ENCODE data around the gene IMMT.

The IMMT gene

DNA sequence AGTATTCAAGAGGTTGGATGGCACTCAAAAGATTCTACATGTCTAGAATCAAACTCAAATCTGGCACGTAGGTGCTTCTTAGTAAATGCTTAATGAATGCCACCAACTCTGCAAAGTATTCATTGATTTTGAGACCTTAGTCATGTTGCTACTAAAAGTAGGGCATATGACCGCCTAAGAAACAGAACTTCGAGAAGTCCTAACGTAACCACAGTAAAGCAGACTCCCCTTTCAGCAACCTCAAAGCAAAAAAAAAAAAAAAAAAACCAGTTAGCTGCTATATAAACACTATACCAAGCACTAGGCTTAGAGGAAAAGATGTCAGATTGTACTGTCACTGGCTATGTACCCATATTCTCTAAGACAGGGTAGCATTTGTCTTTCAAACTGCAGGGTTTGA is 55.3 kb downstream of the IMMT start:
- no peak for DNase-seq

DNA sequence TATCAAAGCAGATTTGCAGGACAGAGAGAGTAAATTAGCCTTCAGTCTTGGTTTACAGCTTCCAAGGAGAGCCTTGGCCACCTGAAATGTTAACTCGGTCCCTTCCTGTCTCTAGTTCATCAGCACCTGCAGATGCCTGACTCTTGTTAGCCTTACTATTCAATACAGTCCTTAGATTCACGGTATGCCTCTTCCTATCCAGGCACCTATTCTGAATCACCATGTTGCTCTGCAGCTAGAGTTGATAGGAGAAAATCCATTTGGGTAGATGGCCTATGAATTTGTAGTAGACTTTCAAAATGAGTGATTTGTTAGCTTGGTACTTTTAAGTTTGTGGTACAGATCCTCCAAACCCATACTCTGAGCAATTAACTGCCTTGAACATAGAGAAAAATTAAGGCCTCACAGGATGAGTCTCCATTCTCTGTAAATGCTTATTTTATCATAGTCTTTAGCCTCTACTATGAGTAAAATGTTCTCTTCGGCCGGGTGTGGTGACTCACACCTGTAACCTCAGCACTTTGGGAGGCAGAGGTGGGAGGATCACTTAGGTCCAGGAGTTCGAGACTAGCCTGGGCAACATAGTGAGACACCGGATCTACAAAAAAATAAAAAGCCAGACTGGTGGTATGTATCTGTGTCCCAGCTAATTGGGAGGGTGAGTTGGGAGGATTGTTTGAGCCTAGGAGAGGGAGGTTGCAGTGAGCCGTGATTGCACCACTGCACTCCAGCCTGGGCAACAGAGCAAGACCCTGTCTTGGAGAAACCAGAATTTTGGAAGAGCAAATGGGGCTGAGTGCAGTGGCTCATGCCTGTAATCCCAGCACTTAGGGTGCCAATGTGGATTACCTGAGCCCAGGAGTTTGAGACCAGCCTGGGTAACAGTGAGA is 56.3 kb downstream of the IMMT start:
- no peak for DNase-seq

DNA sequence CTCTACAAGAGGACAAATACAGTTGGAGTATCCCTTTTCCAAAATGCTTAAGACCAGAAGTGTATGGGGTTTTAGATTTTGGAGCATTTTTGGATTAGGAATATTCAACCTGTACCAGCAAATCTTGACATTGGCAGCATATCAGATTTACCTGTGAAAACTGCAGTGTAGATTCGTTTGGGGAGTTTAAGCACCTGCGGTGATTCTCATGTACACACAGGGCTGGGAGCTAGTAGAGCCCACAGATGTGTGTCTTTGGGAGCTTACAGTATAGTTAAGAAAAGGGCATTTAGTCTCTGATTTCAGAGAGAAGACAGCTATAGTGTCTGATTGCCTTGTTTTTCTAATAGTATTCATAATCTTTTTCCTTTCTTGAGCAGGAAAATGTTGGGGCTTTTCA is 59.1 kb downstream of the IMMT start:
- no peak for DNase-seq

DNA sequence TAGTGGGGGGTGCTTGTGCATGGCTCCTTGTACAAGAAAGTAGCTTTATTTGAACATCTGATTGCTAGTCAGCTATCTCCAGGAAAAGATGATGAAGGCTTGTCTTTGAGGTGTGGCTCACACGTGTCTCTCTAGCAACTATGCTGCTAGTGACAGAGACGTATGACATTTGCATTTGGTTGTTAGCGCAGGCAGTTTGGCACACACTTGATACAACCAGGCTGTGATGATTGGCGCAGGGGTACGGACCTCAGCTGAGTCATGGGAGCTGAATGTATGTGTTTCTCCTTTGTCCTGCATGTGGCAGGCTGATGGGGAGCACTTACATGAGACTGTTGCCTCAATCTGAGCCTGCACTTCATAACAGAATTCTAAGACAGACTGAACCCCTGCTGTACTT is 59.6 kb downstream of the IMMT start:
- DNase-seq, result no peak

DNA sequence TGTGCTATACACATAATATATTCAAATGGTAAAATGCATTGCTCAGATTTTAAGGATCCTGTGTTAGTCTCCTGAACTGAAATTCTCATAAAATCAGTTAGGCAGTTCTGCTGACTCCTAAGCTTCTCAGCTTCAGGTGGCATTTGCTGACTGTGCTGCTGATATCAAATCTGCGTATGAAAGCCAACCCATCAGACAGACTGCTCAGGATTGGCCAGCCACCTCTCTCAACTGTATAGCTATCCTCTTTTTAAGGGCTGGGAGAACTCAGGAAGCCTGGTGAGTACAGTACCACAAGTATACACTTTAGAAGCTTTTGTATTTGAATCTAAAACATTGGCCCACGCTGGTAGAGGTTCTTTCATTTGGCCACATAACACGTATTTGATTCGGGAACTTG is 60.6 kb downstream of the IMMT start:
- no peak for DNase-seq

DNA sequence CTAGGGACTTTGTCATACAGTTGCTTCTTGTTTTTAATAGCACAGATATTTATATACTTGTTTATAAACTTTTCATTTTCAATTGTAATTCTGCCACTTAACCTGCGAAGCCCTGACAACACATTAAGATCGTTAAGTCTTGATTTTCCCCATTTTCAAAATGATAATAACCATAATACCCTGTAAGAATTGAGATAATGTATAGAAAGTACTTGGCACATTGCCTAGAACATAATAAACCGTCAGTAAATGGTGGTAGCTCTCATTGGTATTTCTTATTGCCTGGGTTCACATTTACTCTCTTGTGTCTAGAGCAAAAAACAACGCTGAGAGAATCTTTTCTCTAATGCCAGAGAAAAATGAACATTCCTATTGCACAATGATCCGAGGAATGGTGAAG is 70.6 kb downstream of the IMMT start:
- DNase-seq, result no peak

DNA sequence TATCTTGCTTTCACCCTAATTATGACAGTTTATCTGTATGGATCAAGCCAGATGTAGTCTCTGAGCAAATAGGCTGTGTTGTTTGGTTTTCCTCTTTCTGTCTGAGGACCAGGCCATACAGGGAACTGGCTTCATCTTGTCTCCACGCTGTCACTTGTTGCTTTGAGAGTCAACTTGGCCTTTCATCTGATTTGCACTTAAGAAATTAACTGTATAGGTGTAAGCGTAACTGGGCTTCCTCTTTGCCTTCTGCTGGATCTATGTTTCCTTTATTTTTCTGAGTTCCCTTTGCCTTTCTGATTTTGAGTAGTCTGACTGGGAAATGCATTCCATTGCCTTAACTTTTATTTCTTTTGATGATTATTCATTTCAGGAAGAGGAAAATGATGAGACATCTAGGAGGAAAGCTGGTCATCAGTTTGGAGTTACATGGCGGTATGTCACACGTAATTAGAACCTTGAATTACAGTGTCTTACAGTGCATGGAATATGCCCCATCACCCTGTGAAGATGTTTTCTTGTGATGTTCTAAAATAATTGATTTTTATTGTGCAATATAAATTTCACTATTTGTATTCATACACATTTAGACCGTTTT is 71.8 kb downstream of the IMMT start:
- DNase-seq, result no peak

DNA sequence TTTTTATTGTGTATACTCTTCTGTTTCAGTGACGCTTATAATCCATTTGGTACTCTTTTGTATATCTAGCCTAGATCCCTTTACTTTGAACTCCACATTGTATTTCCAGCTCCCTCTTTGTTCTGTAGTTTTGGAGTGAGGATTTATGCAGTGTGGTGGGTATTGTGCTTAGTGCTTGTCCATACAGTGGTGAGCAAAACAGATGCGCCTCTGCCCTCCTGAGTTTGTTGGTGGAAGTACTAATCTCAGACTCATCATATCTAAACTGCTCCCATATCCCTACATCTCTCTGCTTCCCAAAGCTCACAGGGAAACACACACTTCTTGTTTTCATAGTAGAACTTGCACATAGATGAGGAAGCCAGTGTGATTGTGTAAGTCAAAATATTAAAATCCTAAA is 77.1 kb downstream of the IMMT start:
- DNase-seq, result no peak

DNA sequence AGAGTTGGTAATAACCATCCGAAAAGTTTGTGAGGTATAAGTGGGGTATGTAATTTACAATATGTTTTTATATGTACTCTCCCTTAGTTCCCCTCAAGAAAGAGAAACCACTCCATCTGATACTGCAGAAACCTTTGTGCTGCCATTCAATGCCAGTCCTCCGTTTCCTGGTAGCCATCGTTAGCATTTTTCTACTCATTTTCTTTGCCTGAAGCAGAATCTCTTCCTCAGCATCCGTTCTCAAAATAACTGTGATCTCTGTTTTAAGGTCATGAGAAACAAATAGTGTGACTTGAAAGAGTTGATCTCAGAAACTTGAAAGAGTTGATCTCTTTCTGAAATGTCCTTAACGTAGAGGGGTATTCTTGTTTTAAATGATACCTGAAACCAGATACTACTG is 88.2 kb downstream of the IMMT start:
- DNase-seq, result no peak

DNA sequence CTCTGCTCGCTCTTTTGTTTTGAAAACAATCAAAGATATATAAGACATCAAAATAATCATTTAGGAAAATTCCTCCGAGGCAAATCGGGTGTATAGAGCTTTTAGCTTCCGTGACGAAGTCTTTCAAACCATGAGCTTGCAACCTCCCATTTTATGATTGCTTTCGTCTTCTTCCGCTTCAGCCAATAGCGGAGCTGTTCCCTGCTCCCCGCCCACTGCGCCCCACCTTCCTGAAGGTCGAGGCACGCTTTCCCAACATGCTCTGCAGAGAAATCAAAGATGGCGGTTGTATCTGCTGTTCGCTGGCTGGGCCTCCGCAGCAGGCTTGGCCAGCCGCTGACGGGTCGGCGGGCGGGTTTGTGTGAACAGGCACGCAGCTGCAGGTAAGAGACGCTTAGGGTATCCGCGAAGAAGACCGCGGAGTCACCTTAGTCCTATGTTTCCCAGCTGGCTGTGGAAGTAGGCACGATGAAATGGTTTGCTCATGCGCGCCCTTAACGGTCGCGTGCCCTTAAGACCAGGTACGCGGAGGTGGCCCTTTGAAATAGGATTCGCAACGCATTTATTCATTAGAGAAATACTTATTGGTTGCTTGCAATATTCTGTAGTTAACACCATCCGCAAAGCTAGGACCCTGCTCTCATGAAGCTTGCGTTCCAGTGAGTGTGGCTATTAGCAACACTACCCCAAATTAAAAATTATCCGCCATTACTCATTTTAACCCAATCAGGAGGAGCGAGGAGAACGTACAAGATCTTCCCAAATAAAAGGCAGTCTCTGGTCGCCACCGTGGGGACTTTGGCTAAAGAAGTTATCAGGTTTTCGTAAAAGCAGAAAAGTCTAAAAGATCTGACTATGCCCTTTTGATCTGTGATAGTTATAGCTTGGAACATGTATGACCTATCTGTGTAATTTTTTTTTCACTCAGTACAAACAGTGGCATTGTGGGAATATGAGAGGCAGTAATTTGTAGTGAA is 89.0 kb downstream of the IMMT start, which contains the start of gene PTCD3:
Gene PTCD3, plus strand, starts transcription at position 267 of the 977 bp plus-strand sequence. Its CDS starts 13 bp downstream, at position 280.
- DNase-seq, result peak; percentile 89 to 91

DNA sequence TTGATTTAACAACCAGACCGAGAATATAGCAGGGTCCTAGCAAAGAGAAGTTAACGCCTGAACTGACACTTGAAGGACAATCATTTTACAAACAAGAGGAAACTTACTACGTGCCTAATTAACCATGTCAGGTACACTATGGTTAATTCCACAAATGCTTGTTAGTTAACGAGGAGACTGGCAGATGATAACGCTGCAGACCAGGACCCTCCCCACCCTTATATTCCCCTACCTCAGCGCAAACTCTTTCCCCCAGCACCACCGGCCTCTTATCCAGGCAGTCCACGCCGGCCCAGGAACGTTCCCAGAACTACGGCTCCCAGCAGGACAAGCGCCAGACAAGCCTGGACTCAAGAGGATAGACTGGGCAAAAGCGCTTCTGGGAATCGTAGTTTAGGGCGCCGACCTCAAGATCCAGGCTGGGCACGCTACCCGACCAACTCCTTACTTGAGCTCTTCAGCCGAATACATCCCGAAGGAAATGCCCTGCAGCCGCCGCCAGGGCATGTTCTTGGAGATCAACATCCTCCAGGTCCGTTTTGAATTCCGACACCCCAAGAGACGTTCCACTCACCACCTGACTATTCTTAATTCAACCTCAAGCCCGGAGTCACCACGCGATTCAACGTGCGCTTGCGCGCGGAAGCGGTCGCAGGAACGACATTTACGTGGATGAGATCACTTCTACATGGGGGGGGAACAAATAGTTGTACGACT is 89.9 kb downstream of the IMMT start, which contains the start of gene POLR1A:
Gene POLR1A, minus strand, starts transcription at position 635 of the 717 bp plus-strand sequence. Its CDS starts 110 bp downstream, at position 525.
- DNase-seq, result peak; percentile 85 to 89

DNA sequence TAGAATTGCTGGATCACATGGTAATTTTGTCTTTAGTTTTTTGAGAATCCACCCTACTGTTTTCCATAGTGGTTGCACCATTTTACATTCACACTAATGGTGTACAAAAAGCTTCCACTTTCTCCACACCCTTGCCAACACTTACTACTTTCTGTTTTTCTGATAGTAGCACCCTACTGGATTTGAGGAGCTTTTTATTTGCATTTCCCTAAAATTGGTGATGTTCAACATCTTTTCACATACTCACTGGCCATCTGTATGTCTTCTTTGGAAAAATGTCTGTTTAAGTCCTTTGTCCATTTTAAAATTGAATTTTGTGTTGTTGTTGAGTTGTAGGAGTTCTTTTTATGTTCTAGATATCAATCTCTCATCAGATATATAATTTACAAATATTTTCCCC is 93.1 kb downstream of the IMMT start:
- no peak for DNase-seq

DNA sequence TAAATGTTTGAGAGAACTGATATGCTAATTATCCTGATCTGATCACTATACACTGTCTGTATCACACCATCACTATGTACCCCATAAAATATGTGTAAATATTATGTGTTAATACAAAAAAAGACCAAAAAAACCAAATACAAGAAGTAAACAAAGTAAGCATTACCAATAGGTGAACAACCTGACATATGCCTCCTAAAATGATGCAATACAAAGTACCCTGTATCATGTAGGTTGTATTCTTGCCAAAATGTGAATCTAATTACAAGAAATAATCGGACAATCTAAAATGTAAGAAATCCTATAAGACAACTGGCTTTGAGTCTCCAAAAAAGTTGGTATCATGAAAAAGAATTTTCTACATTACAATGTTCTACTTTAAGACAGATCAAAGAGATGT is 97.3 kb downstream of the IMMT start:
- no peak for DNase-seq

DNA sequence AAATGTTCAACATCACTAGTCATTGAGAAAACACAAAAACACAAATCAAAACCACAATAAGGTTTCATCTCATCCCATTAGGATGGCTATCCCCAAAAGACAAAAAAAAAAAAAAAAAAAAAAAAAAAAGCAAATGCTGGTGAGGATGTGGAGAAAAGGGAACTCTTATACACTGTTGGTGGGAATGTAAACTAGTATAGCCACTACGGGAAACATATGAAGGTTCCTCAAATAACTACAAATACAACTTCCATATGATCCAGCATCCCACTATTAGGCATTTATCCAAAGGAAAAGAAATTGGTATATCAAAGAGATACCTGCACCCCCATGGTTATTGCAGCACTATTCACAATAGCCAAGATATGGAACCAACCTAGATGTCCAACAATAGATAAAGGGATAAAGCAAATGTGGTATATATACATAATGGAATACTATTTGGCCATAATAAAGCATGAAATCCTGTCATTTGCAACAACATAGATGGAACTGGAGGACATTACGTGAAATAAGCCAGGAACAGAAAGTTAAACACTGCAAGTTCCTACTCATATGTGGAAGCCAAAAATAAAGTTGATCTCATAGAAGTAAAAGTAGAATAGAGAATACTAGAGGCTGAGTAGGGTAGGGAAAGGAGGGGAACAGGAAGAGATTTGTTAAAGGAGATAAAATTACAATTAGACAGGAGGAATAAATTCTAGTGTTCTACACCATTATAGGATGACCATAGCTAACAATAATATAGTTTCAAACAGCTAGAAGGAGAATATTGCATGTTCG is 98.0 kb downstream of the IMMT start:
- DNase-seq, result no peak

DNA sequence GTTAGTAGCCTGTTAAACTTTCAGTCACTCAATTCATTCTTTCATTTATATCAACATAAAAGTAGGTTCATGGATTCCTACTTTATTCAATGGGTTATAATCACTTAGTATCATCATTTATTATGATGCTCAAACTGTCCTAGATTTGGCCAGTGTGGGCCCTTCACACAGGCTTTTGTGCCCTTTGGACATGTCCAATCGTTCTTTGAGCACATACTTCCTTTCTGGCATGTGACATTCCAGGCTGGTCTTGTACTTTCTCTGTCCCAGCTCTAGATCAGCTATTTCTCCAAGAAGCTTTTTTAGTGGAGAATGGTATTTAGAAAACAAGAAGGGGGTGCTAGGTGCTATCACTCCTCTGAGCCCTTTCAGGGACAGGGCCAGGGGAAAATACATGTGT is 101.0 kb downstream of the IMMT start:
- no peak for DNase-seq

Measured in NCI-H1930 (cell line).